KOPT-K1 (cell line): ENCODE data around the gene NTPCR.

ENCODE experiments used
- H3K27ac ChIP-seq: fragments of 200-600 bp; sonication (generic); 2 replicates; pipeline ENCODE4 v1.5.1; 2016; ENCODE audit warnings: antibody characterized with exemption, mild to moderate bottlenecking, low read depth, low read length; ENCODE audit not compliant: poor library complexity, severe bottlenecking
- H3K36me3 ChIP-seq: fragments of 200-600 bp; sonication (generic); 2 replicates; pipeline ENCODE4 v1.5.1; 2017; ENCODE audit warnings: antibody characterized with exemption, mild to moderate bottlenecking, low read length, moderate library complexity; ENCODE audit not compliant: insufficient read depth
- H3K9me3 ChIP-seq: fragments of 200-600 bp; sonication (generic); 2 replicates; pipeline ENCODE4 v1.5.1; 2017; ENCODE audit warnings: antibody characterized with exemption, low read length, mild to moderate bottlenecking; ENCODE audit not compliant: insufficient read depth, poor library complexity, severe bottlenecking

NTPCR gene

GRCh38 chr1:232983817-232984567 is 33.6 kb downstream of the NTPCR start:
- no peak overlapping the region for H3K27ac ChIP-seq
- H3K36me3 ChIP-seq: peaks cover 16% of the 10 kb centered on the region
- no peaks in the 10 kb centered on the region for H3K9me3 ChIP-seq

DNA sequence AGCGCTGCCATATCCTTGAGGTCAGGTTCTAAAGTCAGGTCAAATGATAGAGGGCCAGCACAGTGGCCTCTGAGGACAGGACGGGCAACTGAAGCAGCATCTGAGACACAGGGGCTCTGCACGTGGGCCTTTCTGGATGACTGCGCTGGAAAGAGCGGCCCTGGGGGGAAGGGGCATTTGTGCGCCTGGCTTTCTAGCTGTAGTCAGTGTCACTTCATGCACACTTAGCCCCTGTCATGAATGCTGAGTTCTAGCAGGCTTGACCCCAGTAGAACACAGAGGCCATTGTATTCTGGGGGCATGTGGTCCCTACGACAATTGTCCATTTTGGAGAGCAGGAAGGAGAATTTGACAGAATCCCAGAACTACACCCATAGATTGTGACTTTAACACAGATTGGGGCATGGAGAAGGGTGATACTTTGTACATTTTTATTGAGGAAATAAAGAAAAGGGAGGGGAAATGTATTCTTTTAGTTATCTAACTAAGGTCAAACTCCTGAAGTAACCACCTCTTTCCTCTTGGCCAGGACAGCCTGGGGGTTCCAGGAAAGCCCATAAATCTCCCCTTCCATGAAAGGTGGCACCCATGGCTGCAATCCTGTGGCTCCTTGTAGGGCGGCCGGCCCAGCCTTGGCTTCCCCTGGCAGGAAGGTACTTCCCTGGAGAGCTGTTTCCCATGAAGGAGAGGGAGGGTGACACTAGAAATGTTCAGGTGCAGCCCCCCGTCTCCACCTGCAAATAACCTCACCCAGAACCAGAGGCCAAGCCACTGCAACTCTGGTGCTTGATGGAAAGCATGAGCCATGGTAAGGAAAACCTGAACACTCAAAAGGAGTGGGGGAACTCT is 34.4 kb downstream of the NTPCR start:
- Histone ChIP-seq H3K9me3 (no peaks in the 10 kb centered on the region), H3K36me3 (0 out of 2 replicates have a peak, but pooled peaks cover 8% of the 10 kb centered on the region)

GRCh38 chr1:232985882-232986526 is 35.6 kb downstream of the NTPCR start:
- H3K9me3 ChIP-seq: no peaks in the 10 kb centered on the region
- no peak overlapping the region for H3K27ac ChIP-seq
- H3K36me3 ChIP-seq: no peaks in the 10 kb centered on the region

More for the DNA sequence above, 34.4 kb downstream of the NTPCR start:
- H3K27ac ChIP-seq: no peak overlapping the region

GRCh38 chr1:232986527-232986922 is 36.1 kb downstream of the NTPCR start:
- Histone ChIP-seq H3K9me3 (no peaks in the 10 kb centered on the region), H3K36me3 (no peaks in the 10 kb centered on the region), H3K27ac (no peak overlapping the region)

- Histone ChIP-seq H3K36me3 (0 out of 2 replicates have a peak, but pooled peaks cover 3% of the 10 kb centered on the region), H3K9me3 (no peaks in the 10 kb centered on the region), H3K27ac (no peak overlapping the region)
These were observed 36.8 kb downstream of the NTPCR start for GRCh38 chr1:232987046-232987773.

DNA sequence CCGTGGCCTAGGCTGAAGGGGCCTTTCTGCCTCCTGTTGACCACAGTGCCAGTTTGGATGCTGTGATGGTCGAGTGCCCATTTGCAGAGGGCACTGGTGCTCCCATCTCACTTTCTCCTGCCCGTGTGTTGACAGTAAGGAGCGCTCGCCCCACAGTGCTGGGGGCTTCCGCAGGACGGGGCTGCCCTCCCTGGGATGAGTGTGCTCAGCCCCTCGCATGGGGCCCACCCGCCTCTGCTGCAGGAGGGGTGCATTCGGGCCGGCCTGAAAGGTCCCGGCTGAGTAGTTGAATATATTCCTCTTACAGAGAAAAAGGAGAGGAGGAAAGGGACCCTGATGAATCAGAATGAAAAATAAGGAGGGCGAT is 37.3 kb downstream of the NTPCR start:
- H3K27ac ChIP-seq: no peak overlapping the region
- 0 out of 2 replicates have a peak, but pooled peaks cover 3% of the 10 kb centered on the region for H3K36me3 ChIP-seq
- peaks cover 4% of the 10 kb centered on the region for H3K9me3 ChIP-seq

DNA sequence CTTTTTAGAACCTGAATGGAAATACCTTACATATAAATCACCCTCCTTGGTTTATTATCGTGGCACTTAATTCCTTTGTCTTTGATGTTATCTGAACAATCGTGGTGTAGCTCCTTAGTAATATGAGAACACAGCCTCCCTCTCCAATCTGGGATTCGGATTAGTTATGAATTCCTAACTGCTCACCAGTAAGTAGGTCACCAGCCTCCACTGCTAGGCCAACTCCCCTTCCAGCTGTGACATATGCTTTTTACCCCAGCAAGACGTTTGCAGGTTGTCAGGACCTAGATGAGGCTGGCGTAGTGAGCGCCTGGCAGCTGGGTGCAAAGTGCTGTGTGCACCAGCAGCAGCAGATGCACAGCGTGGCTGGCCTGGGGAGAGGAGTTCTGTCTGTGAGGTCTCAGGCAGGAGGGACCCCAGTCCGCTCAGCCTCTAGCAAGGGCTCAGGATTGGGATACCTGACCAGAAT is 38.2 kb downstream of the NTPCR start:
- peaks cover 7% of the 10 kb centered on the region; the same call in 1 of the 2 replicates for H3K36me3 ChIP-seq
- H3K27ac ChIP-seq: no peak overlapping the region

GRCh38 chr1:232990176-232991128 is 40.0 kb downstream of the NTPCR start:
- Histone ChIP-seq H3K36me3 (peaks cover 23% of the 10 kb centered on the region), H3K9me3 (peaks cover 24% of the 10 kb centered on the region), H3K27ac (peak overlapping the region; percentile 53)

More for the DNA sequence above, 38.2 kb downstream of the NTPCR start:
- H3K9me3 ChIP-seq: peaks cover 13% of the 10 kb centered on the region

- Histone ChIP-seq H3K36me3 (peaks cover 23% of the 10 kb centered on the region), H3K9me3 (peaks cover 24% of the 10 kb centered on the region), H3K27ac (peak overlapping the region; percentile 53)
These were observed 40.8 kb downstream of the NTPCR start for GRCh38 chr1:232991238-232991637.

GRCh38 chr1:232992227-232992626 is 41.8 kb downstream of the NTPCR start:
- Histone ChIP-seq H3K9me3 (peaks cover 24% of the 10 kb centered on the region), H3K27ac (no peak overlapping the region), H3K36me3 (peaks cover 30% of the 10 kb centered on the region)

DNA sequence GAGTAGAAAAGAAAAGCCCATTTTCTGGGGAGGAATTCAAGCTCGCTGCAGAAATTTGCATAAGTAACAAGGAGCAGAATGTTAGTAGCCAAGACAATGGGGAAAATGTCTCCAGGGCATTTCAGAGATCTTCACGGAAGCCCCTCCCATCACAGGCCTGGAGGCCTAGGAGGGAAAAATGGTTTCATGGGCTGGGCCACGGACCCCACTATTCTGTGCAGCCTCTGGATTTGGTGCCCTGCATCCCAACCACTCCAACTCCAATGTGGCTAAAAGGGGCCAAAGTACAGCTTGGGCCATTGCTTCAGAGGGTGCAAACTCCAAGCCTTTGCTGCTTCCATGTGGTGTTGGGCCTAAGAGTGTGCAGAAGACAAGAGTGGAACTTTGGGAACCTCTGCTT is 43.1 kb downstream of the NTPCR start:
- peaks cover 24% of the 10 kb centered on the region for H3K9me3 ChIP-seq
- peaks cover 43% of the 10 kb centered on the region for H3K36me3 ChIP-seq

DNA sequence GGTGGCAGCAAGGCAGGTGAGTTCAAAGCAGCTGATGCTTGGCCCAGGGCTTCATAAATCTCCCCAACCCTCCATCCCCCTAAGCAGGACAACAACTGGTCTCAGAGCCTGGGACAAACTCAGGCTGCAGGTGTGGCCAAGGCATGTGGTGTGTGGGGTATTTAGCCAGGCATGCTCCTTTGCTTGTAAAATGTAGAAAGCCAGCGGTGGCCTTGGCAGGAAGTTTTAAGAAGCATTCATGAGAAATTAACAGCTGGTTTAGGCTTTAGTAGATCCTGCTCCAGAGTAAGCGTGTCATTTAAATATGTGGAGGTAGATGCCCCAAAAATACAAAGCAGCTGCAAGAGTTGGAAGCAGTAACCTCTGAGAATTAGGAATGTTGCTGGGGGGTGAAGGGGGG is 44.8 kb downstream of the NTPCR start:
- peaks cover 55% of the 10 kb centered on the region for H3K36me3 ChIP-seq
- no peak overlapping the region for H3K27ac ChIP-seq
- H3K9me3 ChIP-seq: peaks cover 24% of the 10 kb centered on the region

More for the DNA sequence above, 43.1 kb downstream of the NTPCR start:
- no peak overlapping the region for H3K27ac ChIP-seq

DNA sequence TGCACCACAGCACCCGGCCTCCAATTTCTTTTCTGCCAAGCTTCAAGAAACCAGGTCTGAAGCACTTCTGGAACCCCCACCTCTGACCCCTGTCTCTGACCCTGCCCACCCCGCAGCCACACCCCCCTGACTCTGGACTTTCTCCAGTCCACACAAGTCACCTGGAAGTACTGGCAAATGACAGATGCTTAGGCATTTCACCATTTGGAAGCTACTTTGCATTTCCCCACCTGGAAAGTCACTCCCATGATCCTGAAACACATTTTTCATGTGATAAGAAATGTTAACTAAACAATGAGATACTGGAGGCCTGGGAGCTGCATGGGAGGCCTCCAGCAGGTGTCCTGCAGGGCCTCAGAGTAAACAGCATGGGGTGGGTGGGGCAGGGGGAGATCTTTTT is 45.7 kb downstream of the NTPCR start:
- Histone ChIP-seq H3K36me3 (peaks cover 63% of the 10 kb centered on the region), H3K9me3 (peaks cover 24% of the 10 kb centered on the region), H3K27ac (no peak overlapping the region)
